ENCODE data around the gene PRPF8.

DNA sequence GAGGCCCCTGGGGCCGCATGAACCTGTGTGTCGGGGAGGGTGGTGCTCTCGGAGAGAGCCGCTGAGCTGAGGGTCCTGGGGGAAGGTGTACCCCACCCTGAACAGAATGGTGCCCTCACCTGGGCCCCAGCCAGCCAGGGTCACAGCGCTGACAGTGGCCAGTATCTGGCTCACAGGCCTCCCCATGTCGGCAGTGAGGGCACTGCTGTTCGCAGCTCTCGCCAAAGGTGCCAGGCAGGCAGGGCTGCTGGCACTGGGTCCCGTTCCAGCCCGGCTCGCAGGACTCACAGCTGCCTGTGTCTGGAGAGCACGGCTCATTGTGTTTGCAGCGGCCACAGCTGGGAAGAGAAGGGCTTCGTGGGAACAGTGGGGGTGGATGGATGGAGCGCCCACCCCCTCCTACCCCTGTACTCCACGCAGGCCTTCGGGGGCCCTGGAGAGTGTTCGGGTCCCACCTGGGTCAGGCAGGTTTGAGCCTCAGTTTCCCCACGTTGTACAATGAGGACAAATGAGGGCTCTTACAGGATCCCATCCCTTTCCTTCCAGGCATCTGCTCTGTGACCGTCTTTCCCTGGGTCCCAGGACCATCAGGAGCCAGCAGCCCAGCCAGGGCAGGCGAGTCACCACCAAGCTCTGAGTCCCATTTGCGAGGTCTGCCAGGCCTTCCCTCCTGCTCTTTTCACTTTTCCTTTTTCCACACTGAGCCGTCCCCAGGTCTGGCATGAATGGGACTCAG lies 44.2 kb downstream of the PRPF8 start:
- TF ChIP-seq CTCF (conservative IDR thresholded peaks at IDR 0.05; ENCODE audit: low read length) (no peak), EZH2phosphoT487 (IDR thresholded peaks at IDR 0.05; ENCODE audit: borderline replicate concordance) (no peak)

All from Loucy (cell line).